HEK293 (cell line): ENCODE results near the gene IGSF9.

ENCODE experiments used
- BCL11A ChIP-seq: fragments of 450-650 bp; formaldehyde crosslinking; IDR thresholded peaks from 2 replicates; pipeline ENCODE4 v1.5.1; 2016; ENCODE audit warnings: low read depth, missing biosample characterization, missing genetic modification characterization
- GFI1B ChIP-seq: fragments of 450-650 bp; formaldehyde crosslinking; IDR thresholded peaks from 2 replicates; pipeline ENCODE4 v1.5.1; 2016; ENCODE audit warnings: missing biosample characterization, missing genetic modification characterization
- GLIS1 ChIP-seq: fragments of 450-650 bp; formaldehyde crosslinking; IDR thresholded peaks from 2 replicates; pipeline ENCODE4 v1.5.1; 2016; ENCODE audit warnings: missing biosample characterization, missing genetic modification characterization
- GLIS2 ChIP-seq: fragments of 450-650 bp; formaldehyde crosslinking; IDR thresholded peaks from 2 replicates; pipeline ENCODE4 v1.5.1; 2016; ENCODE audit warnings: missing biosample characterization, missing genetic modification characterization
- KLF10 ChIP-seq: fragments of 450-650 bp; IDR thresholded peaks from 2 replicates; pipeline ENCODE4 v1.5.1; 2018; ENCODE audit warnings: missing biosample characterization, mild to moderate bottlenecking, missing genetic modification characterization
- MEIS1 ChIP-seq: sonication (generic); formaldehyde crosslinking; IDR thresholded peaks from 2 replicates; pipeline ENCODE4 v1.8.1; 2022; ENCODE audit warnings: missing genetic modification reagents, mild to moderate bottlenecking, borderline replicate concordance
- REPIN1 ChIP-seq: fragments of 450-650 bp; formaldehyde crosslinking; IDR thresholded peaks from 2 replicates; pipeline ENCODE4 v1.5.1; 2017; ENCODE audit warnings: missing biosample characterization, missing genetic modification characterization, low read depth
- SCRT1 ChIP-seq: fragments of 450-650 bp; formaldehyde crosslinking; IDR thresholded peaks from 2 replicates; pipeline ENCODE4 v1.5.1; 2016; ENCODE audit warnings: missing biosample characterization, missing genetic modification characterization, borderline replicate concordance
- SCRT2 ChIP-seq: fragments of 450-650 bp; formaldehyde crosslinking; IDR thresholded peaks from 2 replicates; pipeline ENCODE4 v1.5.1; 2016; ENCODE audit warnings: missing biosample characterization, missing genetic modification characterization
- ZBTB1 ChIP-seq: fragments of 450-650 bp; formaldehyde crosslinking; IDR thresholded peaks from 2 replicates; pipeline ENCODE4 v1.5.1; 2016; ENCODE audit warnings: missing biosample characterization, missing genetic modification characterization
- ZBTB8A ChIP-seq: fragments of 450-650 bp; formaldehyde crosslinking; IDR thresholded peaks from 2 replicates; pipeline ENCODE4 v1.5.1; 2016; ENCODE audit warnings: missing biosample characterization, missing genetic modification characterization
- ZNF138 ChIP-seq: fragments of 450-650 bp; formaldehyde crosslinking; IDR thresholded peaks from 2 replicates; pipeline ENCODE4 v1.5.1; 2016; ENCODE audit warnings: missing biosample characterization, missing genetic modification characterization, borderline replicate concordance
- ZNF140 ChIP-seq: fragments of 450-650 bp; formaldehyde crosslinking; IDR thresholded peaks from 2 replicates; pipeline ENCODE4 v1.5.1; 2016; ENCODE audit warnings: missing biosample characterization, missing genetic modification characterization
- ZNF146 ChIP-seq: fragments of 450-650 bp; formaldehyde crosslinking; IDR thresholded peaks from 2 replicates; pipeline ENCODE4 v1.5.1; 2016; ENCODE audit warnings: missing biosample characterization, missing genetic modification characterization
- ZNF19 ChIP-seq: fragments of 450-650 bp; formaldehyde crosslinking; IDR thresholded peaks from 2 replicates; pipeline ENCODE4; 2016; ENCODE audit warnings: missing biosample characterization, missing genetic modification characterization, low read depth
- ZNF202 ChIP-seq: fragments of 450-650 bp; formaldehyde crosslinking; IDR thresholded peaks from 2 replicates; pipeline ENCODE4 v1.5.1; 2016; ENCODE audit warnings: missing biosample characterization, missing genetic modification characterization, borderline replicate concordance
- ZNF23 ChIP-seq: fragments of 450-650 bp; formaldehyde crosslinking; IDR thresholded peaks from 2 replicates; pipeline ENCODE4 v1.5.1; 2016; ENCODE audit warnings: missing biosample characterization, missing genetic modification characterization, borderline replicate concordance
- ZNF423 ChIP-seq: fragments of 450-650 bp; formaldehyde crosslinking; IDR thresholded peaks from 2 replicates; pipeline ENCODE4 v1.5.1; 2016; ENCODE audit warnings: missing biosample characterization, missing genetic modification characterization
- ZNF433 ChIP-seq: fragments of 450-650 bp; formaldehyde crosslinking; IDR thresholded peaks from 2 replicates; pipeline ENCODE4 v1.5.1; 2016; ENCODE audit warnings: missing biosample characterization, missing genetic modification characterization, low read depth
- ZNF510 ChIP-seq: fragments of 450-650 bp; formaldehyde crosslinking; IDR thresholded peaks from 2 replicates; pipeline ENCODE4 v1.5.1; 2018; ENCODE audit warnings: mild to moderate bottlenecking, missing genetic modification characterization, missing biosample characterization; ENCODE audit not compliant: insufficient replicate concordance
- ZNF521 ChIP-seq: fragments of 450-650 bp; formaldehyde crosslinking; IDR thresholded peaks from 2 replicates; pipeline ENCODE4 v1.5.1; 2017; ENCODE audit warnings: missing biosample characterization, mild to moderate bottlenecking, missing genetic modification characterization
- ZNF549 ChIP-seq: fragments of 450-650 bp; IDR thresholded peaks from 2 replicates; pipeline ENCODE4 v1.5.1; 2018; ENCODE audit warnings: missing biosample characterization, missing genetic modification characterization, mild to moderate bottlenecking, inconsistent platforms, moderate library complexity
- ZNF555 ChIP-seq: fragments of 450-650 bp; formaldehyde crosslinking; conservative IDR thresholded peaks from 2 replicates; pipeline ENCODE4 v1.5.1; 2017; ENCODE audit warnings: missing biosample characterization, mild to moderate bottlenecking, missing genetic modification characterization, inconsistent platforms
- ZNF623 ChIP-seq: fragments of 450-650 bp; formaldehyde crosslinking; IDR thresholded peaks from 2 replicates; pipeline ENCODE4 v1.5.1; 2016; ENCODE audit warnings: missing biosample characterization, missing genetic modification characterization
- ZNF670 ChIP-seq: fragments of 450-650 bp; formaldehyde crosslinking; IDR thresholded peaks from 2 replicates; pipeline ENCODE4 v1.5.1; 2016; ENCODE audit warnings: missing biosample characterization, missing genetic modification characterization, low read depth
- ZNF677 ChIP-seq: fragments of 450-650 bp; IDR thresholded peaks from 2 replicates; pipeline ENCODE4 v1.5.0; 2018; ENCODE audit warnings: missing biosample characterization, mild to moderate bottlenecking, missing genetic modification characterization, moderate library complexity
- ZNF837 ChIP-seq: fragments of 450-650 bp; formaldehyde crosslinking; IDR thresholded peaks from 2 replicates; pipeline ENCODE4 v1.5.1; 2016; ENCODE audit warnings: missing biosample characterization, missing genetic modification characterization
- TF ChIP-seq, protein P1 (sequence below): fragments of 450-650 bp; formaldehyde crosslinking; IDR thresholded peaks from 2 replicates; pipeline ENCODE4 v1.5.1; 2017; ENCODE audit warnings: missing biosample characterization, missing genetic modification characterization
- TF ChIP-seq, protein P2 (sequence below): fragments of 450-650 bp; formaldehyde crosslinking; conservative IDR thresholded peaks from 2 replicates; pipeline ENCODE4 v1.5.1; 2016; ENCODE audit warnings: low read depth, missing biosample characterization, missing genetic modification characterization
- TF ChIP-seq, protein P3 (sequence below): fragments of 450-650 bp; formaldehyde crosslinking; IDR thresholded peaks from 2 replicates; pipeline ENCODE4 v1.5.1; 2016; ENCODE audit warnings: missing biosample characterization, missing genetic modification characterization
- TF ChIP-seq, protein P4 (sequence below): fragments of 450-650 bp; formaldehyde crosslinking; IDR thresholded peaks from 2 replicates; pipeline ENCODE4 v1.5.1; 2017; ENCODE audit warnings: missing biosample characterization, missing genetic modification characterization

Gene IGSF9

DNA sequence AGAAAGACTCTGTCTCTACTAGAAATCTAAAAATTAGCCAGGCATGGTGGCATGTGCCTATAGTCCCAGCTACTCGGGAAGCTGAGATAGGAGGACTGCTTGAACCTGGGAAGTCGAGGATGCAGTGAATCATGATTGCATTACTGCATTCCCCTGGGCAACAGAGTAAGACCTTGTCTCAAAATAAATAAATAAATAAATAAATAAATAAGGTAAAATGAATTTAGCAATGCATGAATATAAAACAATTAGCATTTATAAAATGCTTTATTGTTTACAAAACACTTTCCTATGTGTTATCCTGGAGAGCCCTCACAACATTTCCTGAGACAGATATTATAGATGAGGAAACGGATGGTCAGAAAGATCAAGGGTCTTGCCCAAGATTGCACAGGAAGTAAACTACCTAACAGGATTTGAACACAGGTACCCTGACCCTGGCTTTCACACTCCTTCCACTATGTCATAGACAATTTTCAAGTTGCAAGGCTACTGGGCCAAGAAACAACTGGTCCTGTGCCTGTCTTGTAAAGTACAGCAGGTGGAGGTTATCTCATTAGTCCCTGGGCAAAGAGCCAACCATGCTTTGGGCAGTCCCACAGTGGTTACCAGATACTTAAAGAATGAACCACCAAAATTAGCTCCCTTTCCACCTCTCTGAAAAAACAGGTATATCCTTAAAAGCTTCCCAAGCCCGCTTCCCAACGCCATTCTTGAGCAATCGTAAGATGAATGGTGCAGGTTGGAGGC is 67.5 kb downstream of the IGSF9 start (continued):
- no peak for TF ChIP-seq ZNF23 (tag by site-specific recombination)
- TF ChIP-seq ZNF549 (tag by site-specific recombination): peak; percentile 71
- no peak for TF ChIP-seq SCRT1 (tag by site-specific recombination)
- no peak for TF ChIP-seq ZNF202 (tag by site-specific recombination)
- TF ChIP-seq, protein P1, sequence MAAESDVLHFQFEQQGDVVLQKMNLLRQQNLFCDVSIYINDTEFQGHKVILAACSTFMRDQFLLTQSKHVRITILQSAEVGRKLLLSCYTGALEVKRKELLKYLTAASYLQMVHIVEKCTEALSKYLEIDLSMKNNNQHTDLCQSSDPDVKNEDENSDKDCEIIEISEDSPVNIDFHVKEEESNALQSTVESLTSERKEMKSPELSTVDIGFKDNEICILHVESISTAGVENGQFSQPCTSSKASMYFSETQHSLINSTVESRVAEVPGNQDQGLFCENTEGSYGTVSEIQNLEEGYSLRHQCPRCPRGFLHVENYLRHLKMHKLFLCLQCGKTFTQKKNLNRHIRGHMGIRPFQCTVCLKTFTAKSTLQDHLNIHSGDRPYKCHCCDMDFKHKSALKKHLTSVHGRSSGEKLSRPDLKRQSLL: no peak
- TF ChIP-seq ZNF433 (tag by site-specific recombination): peak; percentile 22; the same call in 1 of the 2 replicates
- peak; percentile 37 for TF ChIP-seq ZNF510 (tag by site-specific recombination)
- no peak for TF ChIP-seq REPIN1 (tag by site-specific recombination)
- no peak for TF ChIP-seq ZBTB1
- TF ChIP-seq ZNF19: no peak
- TF ChIP-seq KLF10 (tag by site-specific recombination): no peak
- no peak for TF ChIP-seq GLIS2 (tag by site-specific recombination)
- peak; percentile 42 for TF ChIP-seq ZNF623 (tag by site-specific recombination)
- TF ChIP-seq ZNF423 (tag by site-specific recombination): no peak
- TF ChIP-seq, protein P2, sequence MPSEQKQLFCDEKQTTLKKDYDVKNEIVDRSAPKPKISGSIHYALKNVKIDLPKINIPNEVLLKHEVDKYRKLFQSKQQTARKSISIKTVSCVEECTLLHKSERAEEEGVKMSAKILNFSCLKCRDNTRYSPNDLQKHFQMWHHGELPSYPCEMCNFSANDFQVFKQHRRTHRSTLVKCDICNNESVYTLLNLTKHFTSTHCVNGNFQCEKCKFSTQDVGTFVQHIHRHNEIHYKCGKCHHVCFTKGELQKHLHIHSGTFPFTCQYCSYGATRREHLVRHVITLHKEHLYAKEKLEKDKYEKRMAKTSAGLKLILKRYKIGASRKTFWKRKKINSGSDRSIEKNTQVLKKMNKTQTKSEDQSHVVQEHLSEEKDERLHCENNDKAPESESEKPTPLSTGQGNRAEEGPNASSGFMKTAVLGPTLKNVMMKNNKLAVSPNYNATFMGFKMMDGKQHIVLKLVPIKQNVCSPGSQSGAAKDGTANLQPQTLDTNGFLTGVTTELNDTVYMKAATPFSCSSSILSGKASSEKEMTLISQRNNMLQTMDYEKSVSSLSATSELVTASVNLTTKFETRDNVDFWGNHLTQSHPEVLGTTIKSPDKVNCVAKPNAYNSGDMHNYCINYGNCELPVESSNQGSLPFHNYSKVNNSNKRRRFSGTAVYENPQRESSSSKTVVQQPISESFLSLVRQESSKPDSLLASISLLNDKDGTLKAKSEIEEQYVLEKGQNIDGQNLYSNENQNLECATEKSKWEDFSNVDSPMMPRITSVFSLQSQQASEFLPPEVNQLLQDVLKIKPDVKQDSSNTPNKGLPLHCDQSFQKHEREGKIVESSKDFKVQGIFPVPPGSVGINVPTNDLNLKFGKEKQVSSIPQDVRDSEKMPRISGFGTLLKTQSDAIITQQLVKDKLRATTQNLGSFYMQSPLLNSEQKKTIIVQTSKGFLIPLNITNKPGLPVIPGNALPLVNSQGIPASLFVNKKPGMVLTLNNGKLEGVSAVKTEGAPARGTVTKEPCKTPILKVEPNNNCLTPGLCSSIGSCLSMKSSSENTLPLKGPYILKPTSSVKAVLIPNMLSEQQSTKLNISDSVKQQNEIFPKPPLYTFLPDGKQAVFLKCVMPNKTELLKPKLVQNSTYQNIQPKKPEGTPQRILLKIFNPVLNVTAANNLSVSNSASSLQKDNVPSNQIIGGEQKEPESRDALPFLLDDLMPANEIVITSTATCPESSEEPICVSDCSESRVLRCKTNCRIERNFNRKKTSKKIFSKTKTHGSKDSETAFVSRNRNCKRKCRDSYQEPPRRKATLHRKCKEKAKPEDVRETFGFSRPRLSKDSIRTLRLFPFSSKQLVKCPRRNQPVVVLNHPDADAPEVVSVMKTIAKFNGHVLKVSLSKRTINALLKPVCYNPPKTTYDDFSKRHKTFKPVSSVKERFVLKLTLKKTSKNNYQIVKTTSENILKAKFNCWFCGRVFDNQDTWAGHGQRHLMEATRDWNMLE: peak; percentile 63
- TF ChIP-seq ZBTB8A (tag by site-specific recombination): 0 out of 2 replicates have a peak, but pooled peaks have one; percentile 19
- no peak for TF ChIP-seq GFI1B (tag by site-specific recombination)
- peak; percentile 26 for TF ChIP-seq ZNF555 (tag by site-specific recombination)
- no peak for TF ChIP-seq ZNF521 (tag by site-specific recombination)
- TF ChIP-seq ZNF837 (tag by site-specific recombination): no peak
- TF ChIP-seq SCRT2 (tag by site-specific recombination): no peak
- TF ChIP-seq MEIS1 (CRISPR knock-in tag): no peak
- TF ChIP-seq ZNF138 (tag by site-specific recombination): no peak
- TF ChIP-seq, protein P3, sequence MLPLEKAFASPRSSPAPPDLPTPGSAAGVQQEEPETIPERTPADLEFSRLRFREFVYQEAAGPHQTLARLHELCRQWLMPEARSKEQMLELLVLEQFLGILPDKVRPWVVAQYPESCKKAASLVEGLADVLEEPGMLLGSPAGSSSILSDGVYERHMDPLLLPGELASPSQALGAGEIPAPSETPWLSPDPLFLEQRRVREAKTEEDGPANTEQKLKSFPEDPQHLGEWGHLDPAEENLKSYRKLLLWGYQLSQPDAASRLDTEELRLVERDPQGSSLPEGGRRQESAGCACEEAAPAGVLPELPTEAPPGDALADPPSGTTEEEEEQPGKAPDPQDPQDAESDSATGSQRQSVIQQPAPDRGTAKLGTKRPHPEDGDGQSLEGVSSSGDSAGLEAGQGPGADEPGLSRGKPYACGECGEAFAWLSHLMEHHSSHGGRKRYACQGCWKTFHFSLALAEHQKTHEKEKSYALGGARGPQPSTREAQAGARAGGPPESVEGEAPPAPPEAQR (tag by site-specific recombination): no peak
- TF ChIP-seq GLIS1: no peak
- TF ChIP-seq, protein P4, sequence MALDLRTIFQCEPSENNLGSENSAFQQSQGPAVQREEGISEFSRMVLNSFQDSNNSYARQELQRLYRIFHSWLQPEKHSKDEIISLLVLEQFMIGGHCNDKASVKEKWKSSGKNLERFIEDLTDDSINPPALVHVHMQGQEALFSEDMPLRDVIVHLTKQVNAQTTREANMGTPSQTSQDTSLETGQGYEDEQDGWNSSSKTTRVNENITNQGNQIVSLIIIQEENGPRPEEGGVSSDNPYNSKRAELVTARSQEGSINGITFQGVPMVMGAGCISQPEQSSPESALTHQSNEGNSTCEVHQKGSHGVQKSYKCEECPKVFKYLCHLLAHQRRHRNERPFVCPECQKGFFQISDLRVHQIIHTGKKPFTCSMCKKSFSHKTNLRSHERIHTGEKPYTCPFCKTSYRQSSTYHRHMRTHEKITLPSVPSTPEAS: no peak
- TF ChIP-seq ZNF146: no peak
- TF ChIP-seq ZNF670 (tag by site-specific recombination): no peak
- no peak for TF ChIP-seq ZNF677 (tag by site-specific recombination)
- TF ChIP-seq BCL11A: no peak
- 0 out of 2 replicates have a peak, but pooled peaks have one; percentile 9 for TF ChIP-seq ZNF140
